SK-N-SH (cell line): ENCODE results near the gene PDCD6IP. TPM values are rescaled to one million over a fixed set of nuclear protein-coding genes. Genes with fewer than 3 reads are reported as not detected.
A peak's percentile ranks its signal among the peaks of the same experiment; 100 is the strongest.

Experiments
- CTCF ChIA-PET: fragments of 300-600, 350-600 bp; formaldehyde crosslinking; extraction: SDS; loops from one replicate; lab custom pipeline; 2021; lab: Yijun Ruan, JAX
- POLR2A ChIA-PET: fragments of 350-600 bp; sonication (Branson Sonifier 250); formaldehyde crosslinking; extraction: SDS; loops from one replicate; lab custom pipeline; 2020; ENCODE audit warnings: antibody characterized with exemption, inconsistent platforms; lab: Yijun Ruan, JAX
- DNase-seq: peaks from one replicate; pipeline ENCODE4 v3.0.0; 2012
- H2AFZ ChIP-seq: fragments of 200-600 bp; sonication (generic); 2 replicates; pipeline ENCODE4 v1.8.1; 2016; ENCODE audit warnings: antibody characterized with exemption, mild to moderate bottlenecking, low read depth
- H3F3A ChIP-seq: fragments of 200-600 bp; sonication (generic); replicated peaks from 2 replicates; pipeline ENCODE3; 2016; ENCODE audit warnings: antibody characterized with exemption, mild to moderate bottlenecking; ENCODE audit not compliant: insufficient read depth
- H3K27ac ChIP-seq, 2 experiments: fragments of 200-500 bp in 1 of 2; fragments of 200-600 bp in 1 of 2; sonication (Bioruptor generic) in 1 of 2; sonication (generic), shearing (Covaris generic) in 1 of 2; 2 replicates each; pipeline versions ENCODE4 v1.5.1 to v1.6.1; 2014 to 2016; ENCODE audit warnings: low read depth in 2 of 2, inconsistent platforms in 1 of 2, low read length in 1 of 2, mild to moderate bottlenecking in 1 of 2, mixed read lengths in 1 of 2
- H3K27me3 ChIP-seq: fragments of 200-600 bp; sonication (generic), shearing (Covaris generic); 2 replicates; pipeline ENCODE4 v1.6.1; 2016; ENCODE audit warnings: mixed run types; ENCODE audit not compliant: insufficient read depth
- H3K36me3 ChIP-seq, 2 experiments: fragments of 200-500 bp in 1 of 2; fragments of 200-600 bp in 1 of 2; sonication (Bioruptor generic) in 1 of 2; sonication (generic) in 1 of 2; replicated peaks in 1 of 2; 2 replicates each; pipeline versions ENCODE3 to v1.5.1; 2014 to 2016; ENCODE audit warnings: low read length in 1 of 2, mild to moderate bottlenecking in 1 of 2; ENCODE audit not compliant: insufficient read depth in 2 of 2, control insufficient read depth in 1 of 2
- H3K4me1 ChIP-seq, 2 experiments: fragments of 200-500 bp in 1 of 2; fragments of 200-600 bp in 1 of 2; sonication (Bioruptor generic) in 1 of 2; sonication (generic), shearing (Covaris generic) in 1 of 2; 2 replicates each; pipeline versions ENCODE4 v1.5.1 to v1.6.1; 2014 to 2016; ENCODE audit warnings: low read depth in 1 of 2, low read length in 1 of 2, mixed run types in 1 of 2; ENCODE audit not compliant: insufficient read depth in 2 of 2, control insufficient read depth in 1 of 2
- H3K4me2 ChIP-seq: fragments of 200-600 bp; sonication (generic), shearing (Covaris generic); 2 replicates; pipeline ENCODE4 v1.6.1; 2017; ENCODE audit warnings: mixed run types
- H3K4me3 ChIP-seq, 2 experiments: fragments of 200-500 bp in 1 of 2; fragments of 200-600 bp in 1 of 2; sonication (Bioruptor generic) in 1 of 2; sonication (generic), shearing (Covaris generic) in 1 of 2; 2 replicates each; pipeline versions ENCODE4 v1.5.1 to v1.8.1; 2014 to 2016; ENCODE audit warnings: low read depth in 2 of 2, inconsistent platforms in 1 of 2, low read length in 1 of 2, mild to moderate bottlenecking in 1 of 2, mixed read lengths in 1 of 2, moderate library complexity in 1 of 2
- H3K79me2 ChIP-seq: fragments of 200-600 bp; sonication (generic); 2 replicates; pipeline ENCODE4 v1.8.1; 2017; ENCODE audit warnings: mild to moderate bottlenecking; ENCODE audit not compliant: insufficient read depth
- H3K9ac ChIP-seq: fragments of 200-600 bp; sonication (generic); 2 replicates; pipeline ENCODE4 v1.6.1; 2017; ENCODE audit warnings: mixed run types
- H3K9me2 ChIP-seq: fragments of 200-600 bp; sonication (generic); 2 replicates; pipeline ENCODE4 v1.6.1; 2017; ENCODE audit warnings: mixed run types
- H3K9me3 ChIP-seq: fragments of 200-600 bp; sonication (generic); 2 replicates; pipeline ENCODE4 v1.6.1; 2017; ENCODE audit warnings: mixed run types, mild to moderate bottlenecking, moderate library complexity
- H4K20me1 ChIP-seq: fragments of 200-600 bp; sonication (generic); 2 replicates; pipeline ENCODE4 v1.6.1; 2017; ENCODE audit warnings: mild to moderate bottlenecking, mixed run types; ENCODE audit not compliant: insufficient read depth
- CHD2 ChIP-seq: fragments of 150-350 bp; IDR thresholded peaks from 2 replicates; pipeline ENCODE4 v1.6.1; 2018; ENCODE audit warnings: low read length; ENCODE audit not compliant: partially characterized antibody
- FOSL2 ChIP-seq: IDR thresholded peaks from 2 replicates; pipeline ENCODE4 v1.4.0; 2012; ENCODE audit warnings: low read depth, mild to moderate bottlenecking, moderate library complexity, borderline replicate concordance
- GABPA ChIP-seq: IDR thresholded peaks from 2 replicates; pipeline ENCODE4 v1.4.0; 2012; ENCODE audit warnings: low read depth, mild to moderate bottlenecking
- MAX ChIP-seq: IDR thresholded peaks from 2 replicates; pipeline ENCODE4 v1.4.0; 2012; ENCODE audit warnings: low read depth
- NFIC ChIP-seq: IDR thresholded peaks from 2 replicates; pipeline ENCODE4 v1.4.0; 2012; ENCODE audit warnings: borderline replicate concordance
- NRF1 ChIP-seq: IDR thresholded peaks from 2 replicates; pipeline ENCODE4 v1.6.1; 2012; ENCODE audit warnings: low read depth, mild to moderate bottlenecking, low read length
- RAD21 ChIP-seq: IDR thresholded peaks from 2 replicates; pipeline ENCODE4 v1.6.1; 2012; ENCODE audit warnings: mild to moderate bottlenecking, low read length
- REST ChIP-seq: IDR thresholded peaks from 2 replicates; pipeline ENCODE4 v1.6.1; 2012; ENCODE audit warnings: mild to moderate bottlenecking, low read depth, low read length, moderate library complexity
- SIN3A ChIP-seq: IDR thresholded peaks from 2 replicates; pipeline ENCODE4 v1.6.1; 2012; ENCODE audit warnings: low read depth, mild to moderate bottlenecking, low read length, moderate library complexity, borderline replicate concordance
- SMC3 ChIP-seq: IDR thresholded peaks from 2 replicates; pipeline ENCODE4 v1.6.1; 2012; ENCODE audit warnings: low read depth, low read length, improper control_type of control experiment
- TEAD4 ChIP-seq: IDR thresholded peaks from 2 replicates; pipeline ENCODE4 v1.4.0; 2012; ENCODE audit warnings: mild to moderate bottlenecking, borderline replicate concordance; ENCODE audit not compliant: insufficient read depth
- USF1 ChIP-seq: IDR thresholded peaks from 2 replicates; pipeline ENCODE4 v1.4.0; 2012; ENCODE audit warnings: low read depth, borderline replicate concordance
- WGBS: methylation state at CpG from one replicate; pipeline ENCODE4 v1.1.6; 2017; ENCODE audit warnings: low lambda C conversion rate; 5-methylcytosine and 5-hydroxymethylcytosine counted together
- polyA plus RNA-seq, 3 experiments: library from polyadenylated mRNA; depleted of rRNA; stranded (reverse); fragments of >200 nt; gene quantifications; 2 replicates each; pipeline ENCODE4 v1.2.3, GENCODE V29; 2012
- TF ChIP-seq, protein P1 (sequence below): fragments of 150-350 bp; IDR thresholded peaks from 2 replicates; pipeline ENCODE4 v1.6.1; 2017; ENCODE audit warnings: antibody characterized with exemption, low read length, low read depth, borderline replicate concordance

PDCD6IP gene
- polyA plus RNA-seq, 1 of the 3 experiments (the other 2 are of a cell fraction): 49.1 TPM

DNA sequence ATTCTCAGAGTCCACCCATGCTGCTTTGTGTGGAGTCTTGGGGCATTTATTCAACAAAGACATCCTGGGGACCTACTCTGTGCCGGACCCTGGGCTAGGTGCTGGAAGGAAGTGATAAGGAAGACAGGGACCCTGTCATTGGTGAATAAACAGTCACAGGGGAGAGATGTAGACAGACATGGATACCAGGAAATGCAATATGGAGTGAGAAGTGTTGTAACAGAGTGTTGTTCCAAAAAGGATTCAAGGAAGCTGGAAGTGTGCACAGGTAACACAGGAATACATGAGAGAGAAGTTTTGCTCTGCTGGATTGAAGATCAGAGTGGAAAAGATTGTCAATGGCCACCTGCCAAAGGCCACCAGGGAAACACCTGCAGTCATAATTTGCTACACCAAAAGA is 89.0 kb downstream of the PDCD6IP start:
- Histone ChIP-seq H3K27me3 (no peaks in the 10 kb centered on the region), H4K20me1 (no peaks in the 10 kb centered on the region), H2AFZ (no peak overlapping the region), H3K4me3 (no peak overlapping the region), H3K36me3 (no peaks in the 10 kb centered on the region), H3K4me1 (peaks cover 0 to 13% of the 10 kb centered on the region in 2 experiments; a peak in 3 of 4 replicates), H3K27ac (no peak overlapping the region), H3K9ac (no peak overlapping the region), H3K9me2 (no peaks in the 10 kb centered on the region)
- CTCF ChIA-PET: interaction anchor here (1.6 kb wide), 1 partner anchor 373 kb away, joined by 4 read pairs; no protein-coding TSS in a partner anchor
- no peak for TF ChIP-seq NFIC
- no peak for TF ChIP-seq CHD2
- no peak for TF ChIP-seq NRF1
- TF ChIP-seq RAD21: no peak
- TF ChIP-seq, all 33 proteins: peak for 0
- 50% methylated on average over 1 of the region's 1 CpG for WGBS
- Histone ChIP-seq H3K4me2 (no peak overlapping the region), H3K79me2 (no peaks in the 10 kb centered on the region), H3F3A (no peaks in the 10 kb centered on the region), H3K9me3 (no peaks in the 10 kb centered on the region)
- POLR2A ChIA-PET: no interaction called here
- no peak for DNase-seq

DNA sequence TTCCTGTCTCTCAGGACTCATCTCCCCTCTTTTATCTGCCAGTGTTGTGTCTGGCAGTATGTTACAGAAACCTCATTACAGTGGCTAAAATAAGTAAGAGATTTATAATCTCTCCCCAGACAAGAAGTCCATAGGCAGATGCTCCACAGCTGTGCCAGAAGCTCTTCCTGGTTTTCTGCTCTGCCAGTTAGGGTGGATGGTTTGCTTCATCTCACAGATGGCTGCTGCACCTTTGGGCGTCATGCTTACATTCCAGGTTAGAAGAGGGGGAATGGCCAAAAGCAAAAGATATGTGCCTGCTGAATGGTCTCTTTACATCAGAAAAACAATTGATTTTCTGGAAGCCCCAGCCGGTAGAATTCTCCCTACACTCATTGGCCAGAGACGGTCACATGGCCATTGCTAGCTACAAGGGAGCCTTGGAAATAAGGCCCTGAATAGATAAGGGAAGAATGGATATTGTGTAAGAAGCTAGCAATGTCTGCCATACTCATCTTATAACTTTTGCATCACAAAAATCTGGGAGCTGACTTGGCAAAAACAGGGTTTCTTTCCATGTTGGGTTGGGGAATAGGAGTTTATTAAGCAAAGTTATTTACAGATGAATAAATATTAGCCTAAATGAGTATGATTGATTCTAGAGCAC is 91.1 kb downstream of the PDCD6IP start:
- Histone ChIP-seq H3K79me2 (no peaks in the 10 kb centered on the region), H3F3A (no peaks in the 10 kb centered on the region), H3K9me3 (no peaks in the 10 kb centered on the region), H4K20me1 (no peaks in the 10 kb centered on the region), H3K27ac (no peak overlapping the region; a peak in 1 of 4 replicates), H3K27me3 (no peaks in the 10 kb centered on the region), H3K4me3 (no peak overlapping the region), H2AFZ (no peak overlapping the region), H3K36me3 (no peaks in the 10 kb centered on the region)
- ChIA-PET POLR2A (no interaction called here), CTCF (interaction anchor here (0.6 kb wide), 1 partner anchor 12 kb away, joined by 3 read pairs; no protein-coding TSS in a partner anchor)
- WGBS: 75% methylated on average over 3 of the region's 3 CpGs
- DNase-seq: no peak
- TF ChIP-seq FOSL2: no peak
- TF ChIP-seq SIN3A: no peak
- TF ChIP-seq USF1: peak; percentile 28; the same call in 1 of the 2 replicates
- no peak for TF ChIP-seq GABPA
- TF ChIP-seq, all 33 proteins: peak for 1
- H3K9me2 ChIP-seq: no peaks in the 10 kb centered on the region
- no peak overlapping the region for H3K4me2 ChIP-seq
- H3K4me1 ChIP-seq: peaks cover 0 to 3% of the 10 kb centered on the region in 2 experiments; a peak in 1 of 4 replicates
- H3K9ac ChIP-seq: no peak overlapping the region

DNA sequence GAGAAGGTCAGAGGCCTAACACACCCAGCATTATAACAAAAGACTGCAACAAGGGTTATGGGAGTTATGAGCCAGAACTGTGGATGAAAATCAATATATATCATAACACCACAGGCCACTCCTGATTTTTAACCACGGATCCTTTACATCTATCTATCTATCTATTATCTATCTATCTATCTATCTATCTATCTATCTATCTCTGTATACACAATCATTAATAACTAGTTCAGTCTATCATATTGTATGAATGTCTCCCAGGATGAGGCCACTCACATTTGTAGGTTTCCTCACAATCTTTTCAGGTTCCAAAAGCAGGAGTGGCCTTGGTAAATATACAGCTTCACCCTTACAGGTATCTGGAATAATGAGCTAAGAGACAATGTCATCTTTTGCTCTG is 94.2 kb downstream of the PDCD6IP start:
- ChIA-PET POLR2A (no interaction called here), CTCF (no interaction called here)
- Histone ChIP-seq H3K9me3 (no peaks in the 10 kb centered on the region), H3K36me3 (no peaks in the 10 kb centered on the region), H4K20me1 (no peaks in the 10 kb centered on the region), H3K9me2 (no peaks in the 10 kb centered on the region), H3K4me3 (no peak overlapping the region), H3K27ac (no peak overlapping the region), H3K4me1 (peaks cover 0 to 3% of the 10 kb centered on the region in 2 experiments; a peak in 1 of 4 replicates), H3F3A (no peaks in the 10 kb centered on the region), H2AFZ (no peak overlapping the region), H3K9ac (no peak overlapping the region), H3K27me3 (no peaks in the 10 kb centered on the region), H3K79me2 (no peaks in the 10 kb centered on the region), H3K4me2 (no peak overlapping the region)
- no peak for DNase-seq
- WGBS: 20% methylated on average over 1 of the region's 1 CpG
- TF ChIP-seq TEAD4 (no peak), REST (no peak), SMC3 (no peak), MAX (no peak), USF1 (no peak)
- TF ChIP-seq, protein P1, sequence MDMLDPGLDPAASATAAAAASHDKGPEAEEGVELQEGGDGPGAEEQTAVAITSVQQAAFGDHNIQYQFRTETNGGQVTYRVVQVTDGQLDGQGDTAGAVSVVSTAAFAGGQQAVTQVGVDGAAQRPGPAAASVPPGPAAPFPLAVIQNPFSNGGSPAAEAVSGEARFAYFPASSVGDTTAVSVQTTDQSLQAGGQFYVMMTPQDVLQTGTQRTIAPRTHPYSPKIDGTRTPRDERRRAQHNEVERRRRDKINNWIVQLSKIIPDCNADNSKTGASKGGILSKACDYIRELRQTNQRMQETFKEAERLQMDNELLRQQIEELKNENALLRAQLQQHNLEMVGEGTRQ: no peak
